Fibroblast of lung (primary cell): ENCODE measurements around the gene CDH4.

ENCODE experiments used
- EZH2 ChIP-seq: IDR thresholded peaks from 2 replicates; pipeline ENCODE4 v1.5.1; 2012; ENCODE audit warnings: low read length, control low read depth, mild to moderate bottlenecking; ENCODE audit errors: missing control alignments
- TF ChIP-seq, protein P1 (sequence below), 2 donors: IDR thresholded peaks in 1 of 2; conservative IDR thresholded peaks in 1 of 2; 1 replicate in 1 of 2; 2 replicates in 1 of 2; pipeline ENCODE4 v1.5.1; 2011 to 2012; ENCODE audit warnings: low read length in 2 of 2, control low read depth in 1 of 2, inconsistent platforms in 1 of 2, low read depth in 1 of 2, mild to moderate bottlenecking in 1 of 2

DNA sequence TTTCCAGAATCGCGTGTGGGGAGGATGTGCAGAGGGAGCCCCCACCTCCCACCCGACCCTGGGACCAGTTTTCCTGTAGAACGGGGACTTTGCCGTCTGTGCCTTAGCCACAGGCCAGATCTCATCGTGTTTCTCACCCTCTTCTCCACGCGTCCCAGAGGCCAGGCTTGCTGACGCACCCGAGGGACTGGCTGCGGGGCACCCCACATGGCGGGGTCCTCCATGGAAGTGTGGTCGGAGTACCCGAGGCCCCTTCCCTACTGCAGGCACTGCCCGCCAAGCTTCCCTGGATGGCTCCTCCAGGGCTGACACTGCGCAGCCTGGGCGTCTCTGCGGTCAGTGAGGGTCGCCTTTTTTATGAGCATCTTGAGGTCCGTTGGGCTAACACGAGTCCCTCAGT is 346.5 kb downstream of the CDH4 start:
- TF ChIP-seq, protein P1, sequence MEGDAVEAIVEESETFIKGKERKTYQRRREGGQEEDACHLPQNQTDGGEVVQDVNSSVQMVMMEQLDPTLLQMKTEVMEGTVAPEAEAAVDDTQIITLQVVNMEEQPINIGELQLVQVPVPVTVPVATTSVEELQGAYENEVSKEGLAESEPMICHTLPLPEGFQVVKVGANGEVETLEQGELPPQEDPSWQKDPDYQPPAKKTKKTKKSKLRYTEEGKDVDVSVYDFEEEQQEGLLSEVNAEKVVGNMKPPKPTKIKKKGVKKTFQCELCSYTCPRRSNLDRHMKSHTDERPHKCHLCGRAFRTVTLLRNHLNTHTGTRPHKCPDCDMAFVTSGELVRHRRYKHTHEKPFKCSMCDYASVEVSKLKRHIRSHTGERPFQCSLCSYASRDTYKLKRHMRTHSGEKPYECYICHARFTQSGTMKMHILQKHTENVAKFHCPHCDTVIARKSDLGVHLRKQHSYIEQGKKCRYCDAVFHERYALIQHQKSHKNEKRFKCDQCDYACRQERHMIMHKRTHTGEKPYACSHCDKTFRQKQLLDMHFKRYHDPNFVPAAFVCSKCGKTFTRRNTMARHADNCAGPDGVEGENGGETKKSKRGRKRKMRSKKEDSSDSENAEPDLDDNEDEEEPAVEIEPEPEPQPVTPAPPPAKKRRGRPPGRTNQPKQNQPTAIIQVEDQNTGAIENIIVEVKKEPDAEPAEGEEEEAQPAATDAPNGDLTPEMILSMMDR (conservative IDR thresholded peaks at IDR 0.05 in 1 of 2, IDR thresholded peaks at IDR 0.05 in 1 of 2; ENCODE audit: low read depth in 1 of 2, low read length in 2 of 2) = no peak
- TF ChIP-seq EZH2 = no peak
